ENCODE measurements around the gene MAML3.

- TF ChIP-seq, protein P1, sequence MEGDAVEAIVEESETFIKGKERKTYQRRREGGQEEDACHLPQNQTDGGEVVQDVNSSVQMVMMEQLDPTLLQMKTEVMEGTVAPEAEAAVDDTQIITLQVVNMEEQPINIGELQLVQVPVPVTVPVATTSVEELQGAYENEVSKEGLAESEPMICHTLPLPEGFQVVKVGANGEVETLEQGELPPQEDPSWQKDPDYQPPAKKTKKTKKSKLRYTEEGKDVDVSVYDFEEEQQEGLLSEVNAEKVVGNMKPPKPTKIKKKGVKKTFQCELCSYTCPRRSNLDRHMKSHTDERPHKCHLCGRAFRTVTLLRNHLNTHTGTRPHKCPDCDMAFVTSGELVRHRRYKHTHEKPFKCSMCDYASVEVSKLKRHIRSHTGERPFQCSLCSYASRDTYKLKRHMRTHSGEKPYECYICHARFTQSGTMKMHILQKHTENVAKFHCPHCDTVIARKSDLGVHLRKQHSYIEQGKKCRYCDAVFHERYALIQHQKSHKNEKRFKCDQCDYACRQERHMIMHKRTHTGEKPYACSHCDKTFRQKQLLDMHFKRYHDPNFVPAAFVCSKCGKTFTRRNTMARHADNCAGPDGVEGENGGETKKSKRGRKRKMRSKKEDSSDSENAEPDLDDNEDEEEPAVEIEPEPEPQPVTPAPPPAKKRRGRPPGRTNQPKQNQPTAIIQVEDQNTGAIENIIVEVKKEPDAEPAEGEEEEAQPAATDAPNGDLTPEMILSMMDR (IDR thresholded peaks at IDR 0.05; ENCODE audit: insufficient read depth, low read depth, low read length), result no peak
- TF ChIP-seq EZH2 (IDR thresholded peaks at IDR 0.05; ENCODE audit: insufficient read depth, low read length), result no peak
These were observed 393.4 kb downstream of the MAML3 start for GRCh38 chr4:139760567-139760966.

Measured in astrocyte (in vitro differentiated cells and primary cell).